ELF-1 (cell line): ENCODE measurements around the gene HOTAIR.

Experiments
- DNase-seq: peaks from one replicate; pipeline ENCODE4 v3.0.0-alpha.2; 2016; ENCODE audit warnings: low read depth, low spot score

Gene HOTAIR

GRCh38 chr12:53929527-53929926 is 45.2 kb downstream of the HOTAIR start:
- no peak for DNase-seq

- no peak for DNase-seq
These were observed 46.5 kb downstream of the HOTAIR start for GRCh38 chr12:53928054-53928835.

- DNase-seq, result no peak
These were observed 47.3 kb downstream of the HOTAIR start for GRCh38 chr12:53927220-53928029.

GRCh38 chr12:53924521-53925405 is 50.0 kb downstream of the HOTAIR start:
- DNase-seq, result no peak

- DNase-seq, result no peak
These were observed 57.7 kb downstream of the HOTAIR start for GRCh38 chr12:53916788-53917655.
